ENCODE data around the gene STK25. TPM values are rescaled to one million over a fixed set of nuclear protein-coding genes. Genes with fewer than 3 reads are reported as not detected.

The STK25 gene
- polyA plus RNA-seq, 3 donors, result 62.7 to 215 (median 69.5) TPM

DNA sequence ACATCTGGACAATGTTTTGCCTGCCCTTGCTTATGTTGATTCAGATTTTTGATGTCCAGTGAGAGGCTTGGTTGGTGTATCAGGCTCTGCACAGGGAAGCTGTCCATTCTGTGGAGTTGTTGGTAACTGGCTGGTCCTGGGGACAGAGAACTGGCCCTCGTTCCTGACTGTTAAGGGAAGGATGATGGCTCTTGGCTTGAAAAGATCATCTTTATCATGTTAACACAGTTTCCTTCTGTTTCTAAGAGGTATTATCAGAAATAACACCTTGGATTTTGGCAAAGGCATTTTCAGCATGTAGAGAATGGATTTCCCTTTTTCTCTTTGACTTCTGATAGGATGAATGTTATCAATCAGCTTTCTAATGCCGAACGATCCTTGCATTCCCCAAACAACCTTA, 19.3 kb downstream of the STK25 start:
- no peaks in the 10 kb centered on the region for H3K79me2 ChIP-seq (ENCODE audit: insufficient read depth, low read length)
- peaks cover 0 to 3% of the 10 kb centered on the region in 2 donors for H3K36me3 ChIP-seq (replicated peaks in 1 of 2; ENCODE audit: control insufficient read depth in 1 of 2, insufficient read depth in 2 of 2, low read length in 2 of 2)
- intact Hi-C loops (cut with micrococcal nuclease), result no loop called here
- no peak overlapping the region for H2AFZ ChIP-seq (ENCODE audit: insufficient read depth, low read depth, low read length, poor library complexity, severe bottlenecking)
- no peaks in the 10 kb centered on the region for H4K20me1 ChIP-seq (ENCODE audit: insufficient read depth, low read length)
- no peak overlapping the region for H3K4me3 ChIP-seq (replicated peaks in 1 of 3; ENCODE audit: low read depth in 2 of 3, low read length in 3 of 3)
- no peaks in the 10 kb centered on the region for H3K9me3 ChIP-seq (replicated peaks in 1 of 2; ENCODE audit: control insufficient read depth in 1 of 2, insufficient read depth in 1 of 2, low read length in 2 of 2)
- Mint-ChIP-seq H3K36me3 (peaks cover 8 to 9% of the 10 kb centered on the region in 2 donors), H3K27ac (no peak overlapping the region), H3K9me3 (no peaks in the 10 kb centered on the region), H3K4me3 (no peak overlapping the region), H3K4me1 (no peaks in the 10 kb centered on the region), H3K27me3 (ENCODE audit: low read depth in 3 of 3) (peaks cover 2 to 28% (median 9%) of the 10 kb centered on the region in 3 donors)
- H3K27me3 ChIP-seq (ENCODE audit: control insufficient read depth in 2 of 2, insufficient read depth in 2 of 2, low read length in 2 of 2), result no peaks in the 10 kb centered on the region
- no peak for TF ChIP-seq CTCF (IDR thresholded peaks at IDR 0.05)
- no peak overlapping the region for H3K27ac ChIP-seq (ENCODE audit: low read depth in 1 of 2, low read length in 2 of 2)
- no peaks in the 10 kb centered on the region for H3K4me1 ChIP-seq (ENCODE audit: control insufficient read depth in 1 of 2, insufficient read depth in 2 of 2, low read length in 2 of 2)
- no CpG with 5 or more reads among the region's 3 CpGs for WGBS (ENCODE audit: insufficient coverage)
- no peak for DNase-seq
- no peak overlapping the region for H3K9ac ChIP-seq (ENCODE audit: insufficient read depth, low read length, poor library complexity, severe bottlenecking)
- no peak overlapping the region for H3K4me2 ChIP-seq (replicated peaks; ENCODE audit: extremely low read depth, low read length, poor library complexity, severe bottlenecking)

GRCh38 chr2:241485172-241485911, 23.0 kb downstream of the STK25 start:
- Mint-ChIP-seq H3K4me1 (no peaks in the 10 kb centered on the region), H3K36me3 (no peaks in the 10 kb centered on the region), H3K27me3 (ENCODE audit: low read depth in 3 of 3) (peaks cover 11 to 44% (median 12%) of the 10 kb centered on the region in 3 donors), H3K27ac (no peak overlapping the region), H3K9me3 (no peaks in the 10 kb centered on the region), H3K4me3 (no peak overlapping the region)
- H3K27ac ChIP-seq (ENCODE audit: low read depth in 1 of 2, low read length in 2 of 2), result no peak overlapping the region
- H3K27me3 ChIP-seq (ENCODE audit: control insufficient read depth in 2 of 2, insufficient read depth in 2 of 2, low read length in 2 of 2), result peaks cover 0 to 3% of the 10 kb centered on the region in 2 donors
- no peak overlapping the region for H2AFZ ChIP-seq (ENCODE audit: insufficient read depth, low read depth, low read length, poor library complexity, severe bottlenecking)
- intact Hi-C loops (cut with micrococcal nuclease), result no loop called here
- H3K4me2 ChIP-seq (replicated peaks; ENCODE audit: extremely low read depth, low read length, poor library complexity, severe bottlenecking), result no peak overlapping the region
- TF ChIP-seq CTCF (IDR thresholded peaks at IDR 0.05), result no peak
- no peaks in the 10 kb centered on the region for H4K20me1 ChIP-seq (ENCODE audit: insufficient read depth, low read length)
- H3K9me3 ChIP-seq (replicated peaks in 1 of 2; ENCODE audit: control insufficient read depth in 1 of 2, insufficient read depth in 1 of 2, low read length in 2 of 2), result no peaks in the 10 kb centered on the region
- WGBS (ENCODE audit: insufficient coverage), result 80% methylated on average over 1 of the region's 1 CpG
- no peak overlapping the region for H3K9ac ChIP-seq (ENCODE audit: insufficient read depth, low read length, poor library complexity, severe bottlenecking)
- no peaks in the 10 kb centered on the region for H3K79me2 ChIP-seq (ENCODE audit: insufficient read depth, low read length)
- no peaks in the 10 kb centered on the region for H3K4me1 ChIP-seq (ENCODE audit: control insufficient read depth in 1 of 2, insufficient read depth in 2 of 2, low read length in 2 of 2)
- H3K4me3 ChIP-seq (replicated peaks in 1 of 3; ENCODE audit: low read depth in 2 of 3, low read length in 3 of 3), result no peak overlapping the region
- no peak for DNase-seq
- no peaks in the 10 kb centered on the region for H3K36me3 ChIP-seq (replicated peaks in 1 of 2; ENCODE audit: control insufficient read depth in 1 of 2, insufficient read depth in 2 of 2, low read length in 2 of 2)

Measured in CD14-positive monocyte (primary cell).